Rectal smooth muscle tissue (tissue), 1 donor: ENCODE results near the gene TRIM42.

ENCODE experiments used
- H3K27ac ChIP-seq: one replicate; pipeline ENCODE4 v1.7.0; 2013; ENCODE audit warnings: low read depth, low read length, inconsistent platforms
- H3K27me3 ChIP-seq: one replicate; pipeline ENCODE4 v1.7.0; 2013; ENCODE audit warnings: low read length; ENCODE audit not compliant: control insufficient read depth, insufficient read depth
- H3K36me3 ChIP-seq: one replicate; pipeline ENCODE4 v1.7.0; 2013; ENCODE audit warnings: low read length; ENCODE audit not compliant: control insufficient read depth, insufficient read depth
- H3K4me1 ChIP-seq: one replicate; pipeline ENCODE4 v1.7.0; 2013; ENCODE audit warnings: low read length; ENCODE audit not compliant: control insufficient read depth, insufficient read depth
- H3K4me3 ChIP-seq: one replicate; pipeline ENCODE4 v1.7.0; 2013; ENCODE audit warnings: low read length
- H3K9ac ChIP-seq: one replicate; pipeline ENCODE4 v1.7.0; 2013; ENCODE audit warnings: low read length

TRIM42 gene

GRCh38 chr3:140677764-140678163 lies at the start of gene TRIM42:
Gene TRIM42, plus strand, starts transcription at chr3:140678064. Its CDS starts 166 bp downstream, at chr3:140678230.
- H3K27ac ChIP-seq, result no peak within 1 kb of the TSS
- H3K9ac ChIP-seq, result no peak within 1 kb of the TSS
- H3K27me3 ChIP-seq, result no peaks in the 10 kb centered on the region
- no peaks in the 10 kb centered on the region for H3K4me1 ChIP-seq
- H3K36me3 ChIP-seq, result no peaks in the 10 kb centered on the region
- no peak within 1 kb of the TSS for H3K4me3 ChIP-seq

GRCh38 chr3:140628606-140629005 lies 49.3 kb upstream of the TRIM42 start:
- H3K36me3 ChIP-seq, result no peaks in the 10 kb centered on the region
- H3K4me3 ChIP-seq, result no peak overlapping the region
- no peaks in the 10 kb centered on the region for H3K27me3 ChIP-seq
- H3K9ac ChIP-seq, result no peak overlapping the region
- H3K4me1 ChIP-seq, result no peaks in the 10 kb centered on the region
- H3K27ac ChIP-seq, result no peak overlapping the region

DNA sequence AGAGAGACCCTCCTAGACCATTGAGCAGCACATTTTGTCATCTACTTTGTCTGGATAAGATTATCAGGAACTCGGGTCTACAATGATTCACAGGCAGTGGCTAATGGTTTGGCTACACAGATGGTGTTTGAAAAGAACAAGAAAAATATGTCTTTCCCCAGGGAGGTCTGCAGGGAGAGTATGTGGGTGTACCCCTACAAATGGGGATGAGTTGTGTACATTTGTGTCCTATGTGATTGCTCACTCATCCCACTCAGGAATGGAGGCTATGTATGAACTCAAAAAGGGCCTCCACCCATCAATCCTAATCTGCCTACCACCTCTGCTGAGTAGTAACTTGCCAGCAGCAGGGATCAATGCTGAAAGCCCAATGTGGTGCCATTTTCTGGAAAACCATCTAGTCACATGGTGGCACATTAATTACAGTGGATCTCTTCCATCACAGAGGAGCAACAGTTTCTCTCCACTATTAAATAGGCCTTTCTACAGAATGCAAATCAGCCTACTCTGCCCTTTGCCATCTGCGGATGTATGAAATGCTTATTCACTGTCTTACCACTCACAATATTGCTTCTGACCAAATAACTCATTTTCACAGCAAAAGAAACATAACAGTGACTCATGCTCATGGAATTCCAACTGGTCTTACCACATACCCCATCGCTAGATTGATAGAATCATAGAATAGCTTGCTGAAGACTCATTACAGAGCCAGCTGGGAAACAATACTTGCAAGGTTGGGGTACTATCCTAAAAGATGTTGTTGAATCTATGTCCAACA lies 48.3 kb upstream of the TRIM42 start:
- Histone ChIP-seq H3K27me3 (no peaks in the 10 kb centered on the region), H3K4me1 (no peaks in the 10 kb centered on the region), H3K36me3 (no peaks in the 10 kb centered on the region), H3K4me3 (no peak overlapping the region), H3K27ac (no peak overlapping the region), H3K9ac (no peak overlapping the region)

- no peak overlapping the region for H3K27ac ChIP-seq
- no peaks in the 10 kb centered on the region for H3K27me3 ChIP-seq
- no peaks in the 10 kb centered on the region for H3K4me1 ChIP-seq
- no peak overlapping the region for H3K9ac ChIP-seq
- H3K36me3 ChIP-seq, result no peaks in the 10 kb centered on the region
- no peak overlapping the region for H3K4me3 ChIP-seq
Measured at GRCh38 chr3:140630366-140630765, 47.5 kb upstream of the TRIM42 start.

DNA sequence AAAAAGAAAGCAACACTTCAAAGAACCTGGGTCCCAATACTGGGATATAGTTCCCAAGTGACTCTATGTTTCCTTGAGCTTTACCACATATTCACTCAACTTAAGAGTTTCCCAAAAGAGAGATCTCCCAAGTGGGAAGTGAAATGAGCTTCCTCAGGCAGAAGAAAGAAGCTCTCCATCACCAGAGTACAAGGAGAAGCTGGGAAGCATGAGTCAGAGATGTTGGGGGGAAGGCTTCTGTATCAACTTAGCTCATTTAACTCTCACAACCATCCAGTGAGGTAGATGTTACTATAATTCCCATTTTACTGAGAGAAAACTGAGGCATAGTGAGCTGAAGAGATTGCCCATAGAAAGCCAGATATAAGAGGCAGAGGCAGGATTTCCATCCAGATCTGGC lies 47.0 kb upstream of the TRIM42 start:
- H3K27me3 ChIP-seq, result no peaks in the 10 kb centered on the region
- no peaks in the 10 kb centered on the region for H3K4me1 ChIP-seq
- no peak overlapping the region for H3K4me3 ChIP-seq
- H3K27ac ChIP-seq, result no peak overlapping the region
- H3K9ac ChIP-seq, result no peak overlapping the region
- no peaks in the 10 kb centered on the region for H3K36me3 ChIP-seq

DNA sequence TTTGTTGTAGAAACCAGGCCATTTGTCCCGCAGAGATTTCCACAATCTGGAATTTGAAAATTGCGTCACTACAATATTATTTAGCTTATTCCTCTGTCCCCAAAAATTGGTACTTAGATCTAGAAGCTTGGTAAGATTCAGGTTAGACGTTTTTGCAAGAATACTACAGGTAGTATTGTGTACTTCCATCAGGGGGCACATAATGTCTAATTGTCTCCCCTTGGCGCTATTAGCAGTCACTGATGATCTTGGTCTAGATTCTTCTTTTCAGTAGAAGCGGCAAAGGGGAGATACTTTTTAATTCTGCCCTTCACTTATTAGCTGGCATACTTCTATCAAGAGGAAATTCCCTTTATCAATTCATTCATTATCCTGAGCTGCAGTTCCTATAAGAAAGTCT lies 42.6 kb upstream of the TRIM42 start:
- Histone ChIP-seq H3K4me1 (no peaks in the 10 kb centered on the region), H3K4me3 (no peak overlapping the region), H3K27ac (no peak overlapping the region), H3K9ac (no peak overlapping the region), H3K36me3 (no peaks in the 10 kb centered on the region), H3K27me3 (no peaks in the 10 kb centered on the region)

DNA sequence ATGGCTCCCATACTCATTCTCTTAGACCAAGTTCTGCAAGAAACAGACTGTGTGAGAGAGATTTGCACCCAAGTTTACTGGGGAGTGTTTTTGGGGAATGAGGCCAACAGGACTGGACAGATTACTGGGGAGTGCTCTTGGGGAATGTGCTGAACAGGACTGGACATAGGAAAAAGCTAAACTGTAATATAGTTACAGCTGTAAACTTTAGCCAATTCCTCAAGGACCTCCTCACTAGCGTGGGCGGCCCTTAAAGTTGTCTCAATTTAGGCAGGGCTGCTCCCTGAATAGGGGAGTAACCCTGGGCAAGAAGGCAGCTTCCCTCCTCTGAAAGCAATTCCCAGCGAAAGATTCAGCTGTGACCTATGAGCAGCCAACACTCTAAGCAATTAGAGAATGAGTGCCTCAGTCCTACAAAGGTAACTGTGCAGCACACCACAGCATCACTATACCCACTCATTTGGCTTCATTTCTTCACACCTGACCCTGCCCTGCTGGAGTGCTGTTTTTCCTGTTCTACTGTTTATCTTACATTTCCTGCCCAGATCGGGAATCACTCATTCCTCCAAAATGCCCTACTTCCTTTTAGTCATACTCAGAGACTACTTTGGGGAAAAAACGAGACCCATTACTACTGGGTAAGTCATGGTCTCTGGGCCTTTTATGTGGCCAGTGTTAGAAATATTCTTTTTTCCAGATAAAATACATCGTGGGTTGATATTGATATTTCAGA lies 41.3 kb upstream of the TRIM42 start:
- Histone ChIP-seq H3K4me1 (no peaks in the 10 kb centered on the region), H3K27me3 (no peaks in the 10 kb centered on the region), H3K9ac (no peak overlapping the region), H3K27ac (no peak overlapping the region), H3K36me3 (no peaks in the 10 kb centered on the region), H3K4me3 (no peak overlapping the region)

- no peaks in the 10 kb centered on the region for H3K4me1 ChIP-seq
- no peak overlapping the region for H3K4me3 ChIP-seq
- no peaks in the 10 kb centered on the region for H3K36me3 ChIP-seq
- no peak overlapping the region for H3K9ac ChIP-seq
- no peaks in the 10 kb centered on the region for H3K27me3 ChIP-seq
- no peak overlapping the region for H3K27ac ChIP-seq
Measured at GRCh38 chr3:140651287-140651686, 26.6 kb upstream of the TRIM42 start.

DNA sequence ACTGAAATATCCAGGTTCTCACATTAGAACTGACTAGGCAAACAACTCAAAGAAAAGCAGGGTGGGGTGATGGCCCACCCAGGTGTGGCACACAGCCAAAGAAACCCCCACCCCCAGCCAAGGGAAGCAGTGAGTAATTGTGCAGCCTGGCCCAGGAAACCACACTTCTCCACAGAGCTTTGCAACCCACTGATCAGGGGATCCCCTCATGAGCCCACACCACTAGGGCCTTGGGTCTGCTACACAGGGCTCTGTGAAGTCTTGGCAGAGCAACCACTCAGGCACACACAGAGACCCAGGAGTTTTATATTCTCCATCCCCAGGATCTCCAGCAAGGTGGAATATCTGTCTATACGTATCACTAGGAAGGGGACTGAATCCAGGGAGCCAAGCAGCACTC lies 22.2 kb upstream of the TRIM42 start:
- H3K4me3 ChIP-seq, result no peak overlapping the region
- H3K27ac ChIP-seq, result no peak overlapping the region

GRCh38 chr3:140664111-140664510 lies 13.8 kb upstream of the TRIM42 start:
- no peak overlapping the region for H3K27ac ChIP-seq
- no peak overlapping the region for H3K9ac ChIP-seq
- no peaks in the 10 kb centered on the region for H3K4me1 ChIP-seq
- H3K27me3 ChIP-seq, result no peaks in the 10 kb centered on the region
- H3K36me3 ChIP-seq, result no peaks in the 10 kb centered on the region
- no peak overlapping the region for H3K4me3 ChIP-seq

More for the DNA sequence above, 22.2 kb upstream of the TRIM42 start:
- no peak overlapping the region for H3K9ac ChIP-seq
- no peaks in the 10 kb centered on the region for H3K36me3 ChIP-seq
- no peaks in the 10 kb centered on the region for H3K4me1 ChIP-seq
- H3K27me3 ChIP-seq, result no peaks in the 10 kb centered on the region

GRCh38 chr3:140682586-140682985 lies 4.7 kb downstream of the TRIM42 start:
- Histone ChIP-seq H3K4me1 (no peaks in the 10 kb centered on the region), H3K27me3 (no peaks in the 10 kb centered on the region), H3K4me3 (no peak overlapping the region), H3K36me3 (no peaks in the 10 kb centered on the region), H3K9ac (no peak overlapping the region), H3K27ac (no peak overlapping the region)

GRCh38 chr3:140686128-140686527 lies 8.3 kb downstream of the TRIM42 start:
- Histone ChIP-seq H3K4me3 (no peak overlapping the region), H3K4me1 (no peaks in the 10 kb centered on the region), H3K9ac (no peak overlapping the region), H3K27ac (no peak overlapping the region), H3K27me3 (no peaks in the 10 kb centered on the region), H3K36me3 (no peaks in the 10 kb centered on the region)

- Histone ChIP-seq H3K36me3 (no peaks in the 10 kb centered on the region), H3K27ac (no peak overlapping the region), H3K4me3 (no peak overlapping the region), H3K4me1 (no peaks in the 10 kb centered on the region), H3K27me3 (no peaks in the 10 kb centered on the region), H3K9ac (no peak overlapping the region)
Measured at GRCh38 chr3:140686948-140687347, 9.1 kb downstream of the TRIM42 start.
